ENCODE results near the gene RIC8B.

- TF ChIP-seq ZSCAN9 (CRISPR knock-in tag; IDR thresholded peaks at IDR 0.05; ENCODE audit: borderline replicate concordance) (no peak), BRCA1 (CRISPR knock-in tag; IDR thresholded peaks at IDR 0.05) (no peak), CTCF (CRISPR knock-in tag; IDR thresholded peaks at IDR 0.05) (no peak), HCFC1 (IDR thresholded peaks at IDR 0.05; ENCODE audit: low read depth, low read length) (no peak)
- TF ChIP-seq, protein P1, sequence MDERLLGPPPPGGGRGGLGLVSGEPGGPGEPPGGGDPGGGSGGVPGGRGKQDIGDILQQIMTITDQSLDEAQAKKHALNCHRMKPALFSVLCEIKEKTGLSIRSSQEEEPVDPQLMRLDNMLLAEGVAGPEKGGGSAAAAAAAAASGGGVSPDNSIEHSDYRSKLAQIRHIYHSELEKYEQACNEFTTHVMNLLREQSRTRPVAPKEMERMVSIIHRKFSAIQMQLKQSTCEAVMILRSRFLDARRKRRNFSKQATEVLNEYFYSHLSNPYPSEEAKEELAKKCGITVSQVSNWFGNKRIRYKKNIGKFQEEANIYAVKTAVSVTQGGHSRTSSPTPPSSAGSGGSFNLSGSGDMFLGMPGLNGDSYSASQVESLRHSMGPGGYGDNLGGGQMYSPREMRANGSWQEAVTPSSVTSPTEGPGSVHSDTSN (CRISPR knock-in tag; IDR thresholded peaks at IDR 0.05) = no peak
Observed at GRCh38 chr12:106917503-106917902, 143.0 kb downstream of the RIC8B start.

Data from HepG2 (cell line).